K562 (cell line): ENCODE results near the gene GPR3. TPM values are rescaled to one million over a fixed set of nuclear protein-coding genes. Genes with fewer than 3 reads are reported as not detected.
A peak's percentile ranks its signal among the peaks of the same experiment; 100 is the strongest.

Experiments used
- AFF1 ChIP-seq, 2 experiments: fragments of 450-650 bp; IDR thresholded peaks; 2 replicates each; pipeline ENCODE4 v1.6.1; 2018; ENCODE audit warnings: mild to moderate bottlenecking in 2 of 2, low read depth in 1 of 2; ENCODE audit not compliant: partially characterized antibody in 2 of 2
- BMI1 ChIP-seq: fragments of 150-350 bp; IDR thresholded peaks from 2 replicates; pipeline ENCODE4 v1.6.1; 2014; ENCODE audit warnings: low read length
- CBX3 ChIP-seq, 2 experiments: IDR thresholded peaks; 1 replicate in 1 of 2; 2 replicates in 1 of 2; pipeline ENCODE4 v1.6.1; 2012; ENCODE audit warnings: inconsistent platforms in 2 of 2, low read length in 2 of 2, borderline replicate concordance in 1 of 2, control low read depth in 1 of 2
- EZH2 ChIP-seq: IDR thresholded peaks from 2 replicates; pipeline ENCODE4 v1.6.1; 2012; ENCODE audit warnings: low read depth, mild to moderate bottlenecking, inconsistent platforms, low read length, borderline replicate concordance
- FOXA3 ChIP-seq, 2 experiments: fragments of 450-650 bp in 1 of 2; sonication (generic) in 1 of 2; formaldehyde crosslinking; IDR thresholded peaks in 1 of 2; conservative IDR thresholded peaks in 1 of 2; 2 replicates each; pipeline versions ENCODE4 v1.4.0 to v1.8.0; 2020 to 2022; ENCODE audit warnings: mild to moderate bottlenecking in 2 of 2, missing genetic modification reagents in 1 of 2
- FOXK2 ChIP-seq, 2 experiments: fragments of 450-650 bp; IDR thresholded peaks in 1 of 2; conservative IDR thresholded peaks in 1 of 2; 2 replicates each; pipeline ENCODE4 v1.6.1; 2016; ENCODE audit warnings: low read depth in 2 of 2, mild to moderate bottlenecking in 1 of 2
- MCM2 ChIP-seq: fragments of 450-650 bp; IDR thresholded peaks from 2 replicates; pipeline ENCODE4 v1.6.1; 2017; ENCODE audit warnings: low read depth, mild to moderate bottlenecking
- MED1 ChIP-seq: sonication (generic); formaldehyde crosslinking; IDR thresholded peaks from 2 replicates; pipeline ENCODE4 v1.8.1; 2023; ENCODE audit warnings: missing genetic modification reagents, borderline replicate concordance
- MITF ChIP-seq: IDR thresholded peaks from 2 replicates; pipeline ENCODE4 v1.6.1; 2014; ENCODE audit warnings: antibody characterized with exemption
- MTA2 ChIP-seq: fragments of 450-650 bp; IDR thresholded peaks from 2 replicates; pipeline ENCODE4 v1.6.1; 2016; ENCODE audit warnings: low read depth
- PATZ1 ChIP-seq: fragments of 250-450 bp; sonication (Bioruptor Pico); IDR thresholded peaks from 2 replicates; pipeline ENCODE4 v1.5.0; 2020; ENCODE audit warnings: mild to moderate bottlenecking, borderline replicate concordance
- PHB2 ChIP-seq: fragments of 450-650 bp; IDR thresholded peaks from 2 replicates; pipeline ENCODE4 v1.6.1; 2017; ENCODE audit warnings: low read depth
- PHF8 ChIP-seq: fragments of 200-600 bp; sonication (generic); IDR thresholded peaks from 2 replicates; pipeline ENCODE4 v1.6.1; 2012; ENCODE audit warnings: mixed run types, mild to moderate bottlenecking, inconsistent platforms, low read length, moderate library complexity, borderline replicate concordance
- POLR2A ChIP-seq: fragments of 450-650 bp; conservative IDR thresholded peaks from 2 replicates; pipeline ENCODE4 v1.6.1; 2016
- RCOR1 ChIP-seq, 2 experiments: IDR thresholded peaks; 2 replicates each; pipeline ENCODE4 v1.6.1; 2012; ENCODE audit warnings: low read depth in 2 of 2, low read length in 2 of 2, borderline replicate concordance in 1 of 2, improper control_type of control experiment in 1 of 2
- RFX1 ChIP-seq: fragments of 450-650 bp; IDR thresholded peaks from 2 replicates; pipeline ENCODE4 v1.6.1; 2016; ENCODE audit warnings: mild to moderate bottlenecking, moderate library complexity
- RFX5 ChIP-seq: IDR thresholded peaks from 2 replicates; pipeline ENCODE4 v1.6.1; 2011; ENCODE audit warnings: low read depth, mild to moderate bottlenecking, improper control_type of control experiment, low read length
- SRSF7 ChIP-seq: fragments of 200-400 bp; formaldehyde crosslinking; optimal IDR thresholded peaks from 2 replicates; pipeline ENCODE3; 2017; ENCODE audit warnings: mild to moderate bottlenecking, low read depth, low read length
- TCF7 ChIP-seq: sonication (generic); IDR thresholded peaks from 2 replicates; pipeline ENCODE4 v1.6.1; 2016; ENCODE audit warnings: antibody characterized with exemption, borderline replicate concordance
- ZNF140 ChIP-seq: fragments of 250-450 bp; sonication (Bioruptor Pico); IDR thresholded peaks from 2 replicates; pipeline ENCODE4 v1.8.0; 2021; ENCODE audit warnings: moderate library complexity, mild to moderate bottlenecking, inconsistent platforms
- ZNF347 ChIP-seq: fragments of 450-650 bp; formaldehyde crosslinking; IDR thresholded peaks from 2 replicates; pipeline ENCODE4 v1.4.0; 2020; ENCODE audit warnings: low read depth, mild to moderate bottlenecking, moderate library complexity
- polyA plus RNA-seq, 8 experiments: library from polyadenylated mRNA; depleted of rRNA in 4 of 8; stranded (reverse) in 5 of 8; unstranded in 3 of 8; fragments of >200 nt; fragmentation: Nextera tagmentation in 2 of 8; fragmentation: Illumina TruSeq in 1 of 8; extraction: Ambion mirVana in 2 of 8; extraction: Trizol in 1 of 8; gene quantifications; 2 replicates each; pipeline versions ENCODE4 v1.2.1 to v1.2.3, GENCODE V29; 2011 to 2014; ENCODE audit warnings: inconsistent platforms in 1 of 8, missing spikeins in 1 of 8
- total RNA-seq, 7 experiments: library from RNA; depleted of rRNA in 6 of 7; stranded (reverse); fragments of >200 nt in 6 of 7; fragmentation: Illumina TruSeq in 2 of 7; extraction: Trizol in 2 of 7; gene quantifications; 2 replicates each; pipeline versions ENCODE4 v1.2.1 to v1.2.3, GENCODE V29; 2011 to 2021; ENCODE audit warnings: low replicate concordance in 1 of 7

The GPR3 gene
- total and polyA plus RNA-seq, 9 of the 15 experiments (the other 6 are each of a cell fraction or from before 2014, with no cell fraction given): 0.24 to 11.5 (median 3.7) TPM

- TF ChIP-seq FOXA3 (CRISPR knock-in tag; conservative IDR thresholded peaks at IDR 0.05 in 1 of 2, IDR thresholded peaks at IDR 0.05 in 1 of 2): 0 out of 4 replicates have a peak, but pooled peaks of 1 of the 2 experiments have one; percentile 10
- peak in 1 of 2 experiments; percentile 69 for TF ChIP-seq AFF1 (IDR thresholded peaks at IDR 0.05; ENCODE audit: low read depth in 1 of 2, partially characterized antibody in 2 of 2)
- TF ChIP-seq ZNF140 (CRISPR knock-in tag): no peak
- no peak for TF ChIP-seq BMI1
- no peak for TF ChIP-seq MITF
- no peak for TF ChIP-seq SRSF7
- no peak for TF ChIP-seq MCM2
- TF ChIP-seq EZH2: no peak
- no peak for TF ChIP-seq POLR2A
- peak in 1 of 2 experiments; percentile 30; a peak in 1 of 4 replicates for TF ChIP-seq FOXK2 (conservative IDR thresholded peaks at IDR 0.05 in 1 of 2, IDR thresholded peaks at IDR 0.05 in 1 of 2; ENCODE audit: low read depth in 2 of 2)
- TF ChIP-seq MTA2: peak; percentile 40; the same call in 1 of the 2 replicates
- no peak for TF ChIP-seq ZNF347 (CRISPR knock-in tag)
- TF ChIP-seq RCOR1 (IDR thresholded peaks at IDR 0.05; ENCODE audit: borderline replicate concordance in 1 of 2, low read depth in 2 of 2, low read length in 2 of 2): peak; percentile 89 to 99; a peak in 3 of 4 replicates
- TF ChIP-seq MED1 (CRISPR knock-in tag): no peak
- TF ChIP-seq PHB2: no peak
- TF ChIP-seq PATZ1 (CRISPR knock-in tag): 0 out of 2 replicates have a peak, but pooled peaks have one; percentile 42
- TF ChIP-seq TCF7: 0 out of 2 replicates have a peak, but pooled peaks have one; percentile 66
- TF ChIP-seq RFX1: no peak
- TF ChIP-seq PHF8: no peak
- TF ChIP-seq RFX5: no peak
- peak in 1 of 2 experiments; percentile 84; a peak in 1 of 3 replicates for TF ChIP-seq CBX3 (IDR thresholded peaks at IDR 0.05; ENCODE audit: borderline replicate concordance in 1 of 2, low read length in 2 of 2)
Measured at GRCh38 chr1:27428316-27429028, 36.0 kb downstream of the GPR3 start (continued).
